OCI-LY7 (cell line): ENCODE results near the gene VAMP5. TPM values are rescaled to one million over a fixed set of nuclear protein-coding genes. Genes with fewer than 3 reads are reported as not detected.

Experiments
- Bru-seq: library from RNA; stranded (reverse); fragments of 400-500 nt; gene quantifications from one replicate; lab custom pipeline; 2021; lab: Mats Ljungman, UMichigan
- BruChase-seq, 2 experiments: library from RNA; stranded (reverse); fragments of 400-500 nt; gene quantifications; one replicate each; lab custom pipeline; 2021; lab: Mats Ljungman, UMichigan
- BruUV-seq: library from RNA; stranded (reverse); fragments of 400-500 nt; replicated peaks from 2 replicates; lab custom pipeline; 2021; lab: Mats Ljungman, UMichigan
- CTCF ChIA-PET: fragments of 300-600 bp; sonication (Branson Sonifier 250); formaldehyde crosslinking; loops from one replicate; lab custom pipeline; 2022; ENCODE audit warnings: antibody characterized with exemption; ENCODE audit not compliant: unreplicated experiment; lab: Charles Lee
- POLR2A ChIA-PET: fragments of 300-600 bp; sonication (Branson Sonifier 250); formaldehyde crosslinking; loops from one replicate; lab custom pipeline; 2022; ENCODE audit warnings: antibody characterized with exemption; lab: Charles Lee
- DNase-seq: peaks from one replicate; pipeline ENCODE4 v3.0.0-alpha.2; 2015; ENCODE audit warnings: low spot score
- H2AFZ ChIP-seq: fragments of 200-600 bp; sonication (generic), shearing (Covaris generic); 2 replicates; pipeline ENCODE4 v1.6.1; 2014; ENCODE audit warnings: mild to moderate bottlenecking, antibody characterized with exemption, low read length, moderate library complexity
- H3K27ac ChIP-seq: fragments of 200-600 bp; sonication (generic); 2 replicates; pipeline ENCODE4 v1.5.1; 2014; ENCODE audit warnings: mixed run types, low read depth, mild to moderate bottlenecking, moderate library complexity, low read length, inconsistent platforms; ENCODE audit not compliant: poor library complexity, severe bottlenecking
- H3K36me3 ChIP-seq: fragments of 200-600 bp; sonication (generic); 2 replicates; pipeline ENCODE4 v1.6.1; 2014; ENCODE audit warnings: mild to moderate bottlenecking, antibody characterized with exemption, low read length, moderate library complexity, mixed read lengths; ENCODE audit not compliant: insufficient read depth
- H3K4me1 ChIP-seq: fragments of 200-600 bp; sonication (generic); 2 replicates; pipeline ENCODE4 v1.5.1; 2014; ENCODE audit warnings: mild to moderate bottlenecking, low read length; ENCODE audit not compliant: insufficient read depth, poor library complexity, severe bottlenecking
- H3K4me2 ChIP-seq: fragments of 200-600 bp; sonication (generic); 2 replicates; pipeline ENCODE4 v1.6.1; 2014; ENCODE audit warnings: mild to moderate bottlenecking, low read length
- H3K4me3 ChIP-seq: fragments of 200-600 bp; sonication (generic); 2 replicates; pipeline ENCODE4 v1.5.1; 2014; ENCODE audit warnings: mild to moderate bottlenecking, low read depth, low read length; ENCODE audit not compliant: poor library complexity, severe bottlenecking
- H3K79me2 ChIP-seq: fragments of 200-600 bp; sonication (generic); 2 replicates; pipeline ENCODE4 v1.6.1; 2016; ENCODE audit warnings: low read depth, mild to moderate bottlenecking, low read length, moderate library complexity, mixed read lengths; ENCODE audit not compliant: insufficient read depth
- H3K9me2 ChIP-seq: fragments of 200-600 bp; sonication (generic); 2 replicates; pipeline ENCODE4 v1.6.1; 2016; ENCODE audit warnings: mild to moderate bottlenecking, low read length, mixed read lengths; ENCODE audit not compliant: insufficient read depth
- H3K9me3 ChIP-seq: fragments of 200-600 bp; sonication (generic); 2 replicates; pipeline ENCODE4 v1.6.1; 2014; ENCODE audit warnings: mild to moderate bottlenecking, mixed run types, low read length, mixed read lengths
- H4K20me1 ChIP-seq: fragments of 200-600 bp; sonication (generic); 2 replicates; pipeline ENCODE4 v1.6.1; 2014; ENCODE audit warnings: mild to moderate bottlenecking, antibody characterized with exemption, low read length, moderate library complexity, mixed read lengths; ENCODE audit not compliant: insufficient read depth
- CTCF ChIP-seq: fragments of 200-600 bp; sonication (generic); conservative IDR thresholded peaks from 2 replicates; pipeline ENCODE4 v1.5.1; 2014; ENCODE audit warnings: mild to moderate bottlenecking, antibody characterized with exemption, low read length, moderate library complexity, mixed read lengths
- EZH2phosphoT487 ChIP-seq: fragments of 200-600 bp; sonication (generic); IDR thresholded peaks from 2 replicates; pipeline ENCODE4 v1.6.1; 2018; ENCODE audit warnings: low read depth, borderline replicate concordance, mild to moderate bottlenecking, mixed run types, antibody characterized with exemption, low read length, moderate library complexity, mixed read lengths
- intact Hi-C: fragments of 100-400 bp; cut with micrococcal nuclease; formaldehyde crosslinking; loops from one replicate; pipeline ENCODE4 v1.10.0; 2022; ENCODE audit not compliant: unreplicated experiment
- long read RNA-seq: library from polyadenylated mRNA; stranded (forward); transcript quantifications from one replicate; pipeline ENCODE4 v2.0.0, GENCODE V29; 2022
- total RNA-seq, 2 experiments: library from RNA; depleted of rRNA in 1 of 2; stranded (reverse); fragments of >200 nt in 1 of 2; shearing (Covaris generic) in 1 of 2; gene quantifications; 2 replicates each; pipeline ENCODE4 v1.2.3, GENCODE V29; 2014 to 2022

The VAMP5 gene
- total RNA-seq (2014; rRNA removed; shearing (Covaris generic)): 0.54 and 3.0 TPM in 2 replicates
- 3.8 and 3.9 TPM in 2 replicates for total RNA-seq (2022)
- Bru-seq, nascent RNA: percentile 45 among the genes with signal in this experiment
- percentile 47 among the genes with signal in this experiment for BruChase-seq, experiment 1, labeled RNA remaining after a 6-hour chase
- BruChase-seq, experiment 2, labeled RNA remaining after a 2-hour chase: percentile 48 among the genes with signal in this experiment
- long read RNA-seq, partial matches to known transcripts: 0 of 4 reads
- long read RNA-seq, other reads (novel, unspliced or antisense): 4 of 4 reads

- Histone ChIP-seq H3K4me2 (no peak within 1 kb of the TSS), H3K9me2 (no peaks in the 10 kb centered on the region), H3K36me3 (peaks cover 45% of the 10 kb centered on the region), H3K9me3 (no peaks in the 10 kb centered on the region), H2AFZ (no peak within 1 kb of the TSS), H3K4me3 (no peak within 1 kb of the TSS), H4K20me1 (no peaks in the 10 kb centered on the region), H3K79me2 (peaks cover 10% of the 10 kb centered on the region; the same call in 1 of the 2 replicates), H3K4me1 (peaks cover 21% of the 10 kb centered on the region), H3K27ac (no peak within 1 kb of the TSS)
- ChIA-PET POLR2A (no interaction called here), CTCF (no interaction called here)
- no peak for DNase-seq
- TF ChIP-seq CTCF (no peak), EZH2phosphoT487 (no peak)
- BruUV-seq: no TSS peak
- intact Hi-C loops: no loop called here
Observed at GRCh38 chr2:85584354-85584856, at the start of gene VAMP5. Gene VAMP5, plus strand, starts transcription at chr2:85584431. Its CDS starts 60 bp downstream, at chr2:85584491.

DNA sequence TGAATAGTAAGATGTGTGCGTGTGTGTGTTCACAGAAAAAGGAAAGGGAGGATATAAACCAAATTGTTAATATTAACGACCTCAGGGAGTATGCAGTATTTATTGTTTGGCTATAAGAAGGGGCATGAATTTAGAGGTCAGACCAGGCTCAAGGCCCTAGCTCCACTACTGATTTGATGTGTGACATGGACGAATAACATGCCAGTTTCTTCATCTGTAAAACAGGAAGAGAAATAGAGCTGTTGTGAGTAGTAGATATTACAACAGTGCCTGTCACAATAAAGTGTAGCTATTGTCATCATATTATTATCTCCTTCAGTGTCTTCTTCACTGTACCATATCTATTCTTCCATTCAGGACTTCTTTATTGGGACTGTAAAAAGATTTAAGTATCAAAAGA, 49.4 kb upstream of the VAMP5 start:
- H4K20me1 ChIP-seq: peaks cover 2% of the 10 kb centered on the region
- H3K4me3 ChIP-seq: no peak overlapping the region
- intact Hi-C loops: loop anchor here (5.0 kb wide), 1 partner anchor 98 kb away; no protein-coding TSS in a partner anchor
- peaks cover 11% of the 10 kb centered on the region for H3K4me1 ChIP-seq
- no peak overlapping the region for H3K4me2 ChIP-seq
- POLR2A ChIA-PET: interaction anchor here (1.0 to 1.2 kb wide), 2 partner anchors 10 to 11 kb away, joined by 5 read pairs; no protein-coding TSS in a partner anchor
- no peak overlapping the region for H2AFZ ChIP-seq
- H3K27ac ChIP-seq: no peak overlapping the region
- no TSS peak for BruUV-seq
- CTCF ChIA-PET: no interaction called here
- H3K9me3 ChIP-seq: no peaks in the 10 kb centered on the region
- DNase-seq: no peak
- peaks cover 25% of the 10 kb centered on the region for H3K79me2 ChIP-seq
- TF ChIP-seq CTCF: no peak
- TF ChIP-seq EZH2phosphoT487: no peak
- no peaks in the 10 kb centered on the region for H3K9me2 ChIP-seq
- H3K36me3 ChIP-seq: peaks cover 9% of the 10 kb centered on the region
